BLaER1 treated with 17β-estradiol and CSF1 and Interleukin-3, amounts not matched to agents 10 nM and 100 nM (cell line): Measurements from ENCODE around the gene TJP1.
"Not testable (repeated sequence)": the region's sequence is repeated elsewhere in the genome, so short reads cannot be mapped to it uniquely, and the experiment has no call there.

Source experiments
- H3K27ac ChIP-seq, 11 experiments: shearing (Covaris generic); formaldehyde crosslinking; 2 replicates each; pipeline ENCODE4 v1.8.1; 2022
- H3K27me3 ChIP-seq, 11 experiments: shearing (Covaris generic); formaldehyde crosslinking; 2 replicates each; pipeline ENCODE4 v1.8.1; 2022
- H3K36me3 ChIP-seq, 11 experiments: shearing (Covaris generic); formaldehyde crosslinking; 2 replicates each; pipeline ENCODE4 v1.8.1; 2022
- H3K4me1 ChIP-seq, 10 experiments: shearing (Covaris generic); formaldehyde crosslinking; 2 replicates each; pipeline ENCODE4 v1.8.1; 2022
- H3K4me2 ChIP-seq, 11 experiments: shearing (Covaris generic); formaldehyde crosslinking; 2 replicates each; pipeline ENCODE4 v1.8.1; 2022
- H3K4me3 ChIP-seq, 10 experiments: shearing (Covaris generic); formaldehyde crosslinking; 2 replicates each; pipeline ENCODE4 v1.8.1; 2022
- H3K9ac ChIP-seq, 11 experiments: shearing (Covaris generic); formaldehyde crosslinking; 2 replicates each; pipeline ENCODE4 v1.8.1; 2022
- H3K9me3 ChIP-seq, 11 experiments: shearing (Covaris generic); formaldehyde crosslinking; replicated peaks in 1 of 11; 2 replicates each; pipeline ENCODE4 v1.8.1; 2022
- H4K20me1 ChIP-seq, 11 experiments: shearing (Covaris generic); formaldehyde crosslinking; 2 replicates each; pipeline ENCODE4 v1.8.1; 2022
- Cebpa-rat ChIP-seq, 11 experiments: shearing (Covaris generic); IDR thresholded peaks; 2 replicates each; pipeline ENCODE4 v1.8.1; 2022

Gene TJP1

GRCh38 chr15:29756358-29757267 lies 65.7 kb downstream of the TJP1 start:
- Histone ChIP-seq H3K4me3 (no peak overlapping the region), H4K20me1 (no peaks in the 10 kb centered on the region), H3K4me1 (no peaks in the 10 kb centered on the region; a peak in 1 of 20 replicates), H3K4me2 (no peak overlapping the region), H3K36me3 (no peaks in the 10 kb centered on the region), H3K9me3 (no peaks in the 10 kb centered on the region), H3K27ac (no peak overlapping the region), H3K9ac (no peak overlapping the region), H3K27me3 (peaks cover 0 to 28% (median 6%) of the 10 kb centered on the region in 11 experiments; a peak in 7 of 22 replicates)
- no peak for TF ChIP-seq Cebpa-rat (IDR thresholded peaks at IDR 0.05)

DNA sequence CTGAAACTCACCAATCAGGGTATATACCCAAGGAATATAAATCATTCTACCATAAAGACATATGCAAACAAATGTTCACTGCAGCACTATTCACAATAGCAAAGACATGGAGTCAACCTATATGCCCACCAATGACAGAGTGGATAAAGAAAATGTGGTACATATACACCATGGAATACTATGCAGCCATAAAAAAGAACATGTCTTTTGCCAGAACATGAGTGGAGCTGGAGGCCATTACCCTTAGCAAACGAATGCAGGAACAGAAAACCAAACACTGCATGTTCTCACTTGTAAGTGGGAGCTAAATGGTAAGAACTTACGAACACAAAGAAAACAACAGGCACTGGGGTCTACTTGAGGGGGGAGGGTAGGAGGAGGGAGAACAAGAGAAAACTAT lies 68.3 kb downstream of the TJP1 start:
- not testable (repeated sequence) for H3K9me3 ChIP-seq, H3K27ac ChIP-seq, H3K4me3 ChIP-seq, H3K36me3 ChIP-seq, H3K9ac ChIP-seq, H4K20me1 ChIP-seq, H3K4me2 ChIP-seq, H3K4me1 ChIP-seq
- H3K27me3 ChIP-seq: peaks cover 0 to 14% (median 1%) of the 10 kb centered on the region in 11 experiments; a peak in 3 of 22 replicates

GRCh38 chr15:29753506-29753905 lies 68.8 kb downstream of the TJP1 start:
- no peak overlapping the region for H3K27ac ChIP-seq
- no peaks in the 10 kb centered on the region for H3K9me3 ChIP-seq
- no peak overlapping the region for H3K4me3 ChIP-seq
- peaks cover 0 to 9% (median 0%) of the 10 kb centered on the region in 11 experiments; a peak in 2 of 22 replicates for H3K27me3 ChIP-seq
- H3K4me1 ChIP-seq: peaks cover 0 to 9% (median 8%) of the 10 kb centered on the region in 10 experiments; a peak in 14 of 20 replicates
- H3K9ac ChIP-seq: no peak overlapping the region
- no peak overlapping the region for H3K4me2 ChIP-seq
- TF ChIP-seq Cebpa-rat (IDR thresholded peaks at IDR 0.05): no peak
- H3K36me3 ChIP-seq: no peaks in the 10 kb centered on the region
- H4K20me1 ChIP-seq: no peaks in the 10 kb centered on the region

- no peak overlapping the region for H3K9ac ChIP-seq
- H3K36me3 ChIP-seq: no peaks in the 10 kb centered on the region
- H3K27ac ChIP-seq: no peak overlapping the region
- no peaks in the 10 kb centered on the region for H3K9me3 ChIP-seq
- no peak for TF ChIP-seq Cebpa-rat (IDR thresholded peaks at IDR 0.05)
- no peak overlapping the region for H3K4me3 ChIP-seq
- peaks cover 0 to 9% (median 8%) of the 10 kb centered on the region in 10 experiments; a peak in 13 of 20 replicates for H3K4me1 ChIP-seq
- H3K27me3 ChIP-seq: peaks cover 0 to 5% (median 0%) of the 10 kb centered on the region in 11 experiments; a peak in 2 of 22 replicates
- H4K20me1 ChIP-seq: no peaks in the 10 kb centered on the region
- no peak overlapping the region for H3K4me2 ChIP-seq
Measured at GRCh38 chr15:29750754-29751153, 71.5 kb downstream of the TJP1 start.

DNA sequence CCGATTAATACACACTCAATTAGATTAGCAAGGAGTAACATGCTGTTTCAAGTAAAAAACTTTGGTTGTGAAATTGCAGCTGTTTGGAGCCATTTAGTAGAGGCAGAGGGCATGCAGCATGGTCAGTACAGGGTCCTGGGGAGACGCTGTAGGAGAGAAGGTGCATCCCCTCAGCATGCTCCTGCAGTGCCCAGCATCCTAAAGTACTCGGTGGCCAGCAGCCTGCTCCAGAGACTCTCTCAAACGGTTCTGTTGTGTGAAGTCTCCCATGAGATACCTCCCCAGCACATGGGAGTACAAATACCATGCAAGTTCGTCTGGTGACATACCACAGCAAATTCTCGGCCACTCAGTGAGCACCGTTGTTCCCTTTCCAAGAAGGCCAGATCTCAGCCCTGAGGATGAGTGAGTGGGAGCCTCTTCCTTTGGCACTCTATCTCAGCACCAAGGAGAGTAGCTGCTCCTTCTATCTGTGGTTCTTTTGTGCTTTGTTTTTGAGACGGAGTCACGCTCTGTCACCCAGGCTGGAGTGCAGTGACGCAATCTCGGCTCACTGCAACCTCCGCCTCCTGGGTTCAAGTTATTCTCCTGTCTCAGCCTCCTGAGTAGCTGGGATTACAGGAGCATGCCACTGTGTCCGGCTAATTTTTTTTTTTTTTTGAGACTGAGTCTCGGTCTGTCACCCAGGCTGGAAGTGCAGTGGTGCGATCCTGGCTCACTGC lies 72.7 kb downstream of the TJP1 start:
- peak in 9 of 11 experiments; percentile 14 to 94 (median 60); a peak in 12 of 22 replicates for TF ChIP-seq Cebpa-rat (IDR thresholded peaks at IDR 0.05)
- Histone ChIP-seq H3K27me3 (peaks cover 0 to 5% (median 0%) of the 10 kb centered on the region in 11 experiments; a peak in 1 of 22 replicates), H3K4me3 (no peak overlapping the region), H3K9ac (no peak overlapping the region), H3K4me1 (peaks cover 0 to 9% (median 8%) of the 10 kb centered on the region in 10 experiments; a peak in 13 of 20 replicates), H3K9me3 (no peaks in the 10 kb centered on the region), H3K36me3 (no peaks in the 10 kb centered on the region), H3K4me2 (peak overlapping the region in 9 of 11 experiments; percentile 3 to 54 (median 24); a peak in 10 of 22 replicates), H4K20me1 (no peaks in the 10 kb centered on the region), H3K27ac (no peak overlapping the region)

DNA sequence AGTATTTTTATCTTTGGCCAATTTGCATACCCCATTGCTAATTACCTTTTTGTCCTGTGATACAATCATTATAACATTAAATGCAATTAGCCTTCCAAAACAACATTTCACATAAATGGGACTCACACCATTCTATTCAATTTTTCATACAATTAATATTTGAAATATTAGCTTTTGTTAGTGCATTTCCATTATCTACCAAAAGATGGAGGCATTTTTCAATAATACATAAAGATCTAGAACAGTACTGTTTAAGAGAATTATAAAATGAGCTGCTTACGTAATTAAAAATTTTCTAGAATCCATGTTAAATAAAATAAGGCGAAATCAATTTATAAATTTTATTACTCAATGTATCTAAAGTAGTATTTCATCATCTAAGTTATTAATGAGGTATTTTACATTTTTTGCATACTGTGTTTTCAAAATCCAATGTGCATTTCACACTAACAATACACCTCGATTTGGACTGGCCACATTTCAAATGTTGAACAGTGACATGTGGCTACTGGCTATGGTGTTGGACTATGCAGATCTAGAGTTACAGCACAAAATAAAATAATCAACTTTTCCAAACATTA lies 74.3 kb downstream of the TJP1 start:
- Histone ChIP-seq H4K20me1 (no peaks in the 10 kb centered on the region), H3K27me3 (peaks cover 0 to 5% (median 0%) of the 10 kb centered on the region in 11 experiments; a peak in 1 of 22 replicates), H3K4me2 (no peak overlapping the region), H3K36me3 (no peaks in the 10 kb centered on the region), H3K9me3 (no peaks in the 10 kb centered on the region), H3K4me3 (no peak overlapping the region), H3K9ac (no peak overlapping the region), H3K27ac (no peak overlapping the region), H3K4me1 (peaks cover 0 to 9% (median 8%) of the 10 kb centered on the region in 10 experiments; a peak in 13 of 20 replicates)
- TF ChIP-seq Cebpa-rat (IDR thresholded peaks at IDR 0.05): no peak

- Histone ChIP-seq H3K27ac (no peak overlapping the region), H4K20me1 (no peaks in the 10 kb centered on the region), H3K4me3 (no peak overlapping the region), H3K4me1 (no peaks in the 10 kb centered on the region), H3K4me2 (no peak overlapping the region), H3K36me3 (no peaks in the 10 kb centered on the region), H3K9ac (no peak overlapping the region), H3K9me3 (no peaks in the 10 kb centered on the region), H3K27me3 (no peaks in the 10 kb centered on the region)
- TF ChIP-seq Cebpa-rat (IDR thresholded peaks at IDR 0.05): no peak
Measured at GRCh38 chr15:29743475-29743874, 78.8 kb downstream of the TJP1 start.

- Histone ChIP-seq H3K27me3 (no peaks in the 10 kb centered on the region), H3K4me2 (no peak overlapping the region), H4K20me1 (no peaks in the 10 kb centered on the region), H3K27ac (no peak overlapping the region), H3K9ac (no peak overlapping the region), H3K9me3 (no peaks in the 10 kb centered on the region), H3K4me1 (no peaks in the 10 kb centered on the region), H3K4me3 (no peak overlapping the region), H3K36me3 (no peaks in the 10 kb centered on the region)
- no peak for TF ChIP-seq Cebpa-rat (IDR thresholded peaks at IDR 0.05)
Measured at GRCh38 chr15:29740692-29741311, 81.5 kb downstream of the TJP1 start.

DNA sequence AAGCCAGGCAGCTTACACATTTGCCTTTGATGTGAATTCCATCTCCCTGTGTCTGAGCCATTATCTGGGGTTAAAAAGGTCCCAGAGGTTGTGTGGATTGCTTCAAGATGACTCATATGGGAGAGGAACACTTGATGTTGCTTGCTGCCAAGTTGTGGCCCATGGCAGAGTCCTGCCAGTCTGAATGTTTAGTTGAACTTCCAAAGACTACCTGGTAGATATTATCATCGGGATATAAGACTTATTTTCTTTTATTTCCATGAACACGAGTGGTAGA lies 85.6 kb downstream of the TJP1 start:
- Histone ChIP-seq H3K4me3 (no peak overlapping the region), H3K27ac (no peak overlapping the region)

More for the DNA sequence above, 85.6 kb downstream of the TJP1 start:
- TF ChIP-seq Cebpa-rat (IDR thresholded peaks at IDR 0.05): no peak
- H3K4me2 ChIP-seq: no peak overlapping the region
- no peaks in the 10 kb centered on the region for H3K27me3 ChIP-seq
- H4K20me1 ChIP-seq: no peaks in the 10 kb centered on the region
- no peaks in the 10 kb centered on the region for H3K36me3 ChIP-seq
- no peaks in the 10 kb centered on the region for H3K9me3 ChIP-seq
- H3K4me1 ChIP-seq: no peaks in the 10 kb centered on the region
- H3K9ac ChIP-seq: no peak overlapping the region
